GM12864 (cell line): ENCODE data around the gene AKAP9.
"Not testable (repeated sequence)": the region's sequence is repeated elsewhere in the genome, so short reads cannot be mapped to it uniquely, and the experiment has no call there.

ENCODE experiments used
- DNase-seq: peaks from one replicate; pipeline ENCODE4 v3.0.0-alpha.2; 2011; ENCODE audit warnings: low read depth
- H3K4me3 ChIP-seq: 2 replicates; pipeline ENCODE4 v1.5.1; 2011; ENCODE audit warnings: mild to moderate bottlenecking, low read depth, low read length, control low read depth
- TF ChIP-seq, protein P1 (sequence below): IDR thresholded peaks from 2 replicates; pipeline ENCODE4 v1.5.1; 2011; ENCODE audit warnings: low read depth, mild to moderate bottlenecking, moderate library complexity, low read length, control low read depth, inconsistent platforms; ENCODE audit errors: missing control alignments

AKAP9 gene

DNA sequence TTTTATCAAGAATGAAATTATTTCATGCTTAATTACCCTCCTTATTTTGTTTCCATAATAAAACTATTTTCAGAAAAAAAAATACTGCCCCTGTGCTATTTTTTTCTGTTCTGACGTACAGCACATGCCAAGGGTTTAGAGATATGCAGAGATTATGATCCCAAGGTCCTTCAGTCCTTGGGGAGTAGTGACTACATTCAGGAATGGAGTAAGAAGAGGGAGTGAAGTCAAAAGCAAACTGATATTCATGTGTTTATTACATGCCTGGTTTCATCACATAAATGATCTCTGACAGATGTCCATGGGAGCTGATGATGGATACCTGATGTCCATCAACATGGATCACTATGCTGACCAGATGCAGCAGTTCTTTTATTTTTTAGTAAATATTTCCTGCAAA, 17.2 kb downstream of the AKAP9 start:
- DNase-seq, result no peak
- no peak overlapping the region for H3K4me3 ChIP-seq
- TF ChIP-seq, protein P1, sequence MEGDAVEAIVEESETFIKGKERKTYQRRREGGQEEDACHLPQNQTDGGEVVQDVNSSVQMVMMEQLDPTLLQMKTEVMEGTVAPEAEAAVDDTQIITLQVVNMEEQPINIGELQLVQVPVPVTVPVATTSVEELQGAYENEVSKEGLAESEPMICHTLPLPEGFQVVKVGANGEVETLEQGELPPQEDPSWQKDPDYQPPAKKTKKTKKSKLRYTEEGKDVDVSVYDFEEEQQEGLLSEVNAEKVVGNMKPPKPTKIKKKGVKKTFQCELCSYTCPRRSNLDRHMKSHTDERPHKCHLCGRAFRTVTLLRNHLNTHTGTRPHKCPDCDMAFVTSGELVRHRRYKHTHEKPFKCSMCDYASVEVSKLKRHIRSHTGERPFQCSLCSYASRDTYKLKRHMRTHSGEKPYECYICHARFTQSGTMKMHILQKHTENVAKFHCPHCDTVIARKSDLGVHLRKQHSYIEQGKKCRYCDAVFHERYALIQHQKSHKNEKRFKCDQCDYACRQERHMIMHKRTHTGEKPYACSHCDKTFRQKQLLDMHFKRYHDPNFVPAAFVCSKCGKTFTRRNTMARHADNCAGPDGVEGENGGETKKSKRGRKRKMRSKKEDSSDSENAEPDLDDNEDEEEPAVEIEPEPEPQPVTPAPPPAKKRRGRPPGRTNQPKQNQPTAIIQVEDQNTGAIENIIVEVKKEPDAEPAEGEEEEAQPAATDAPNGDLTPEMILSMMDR, result no peak

DNA sequence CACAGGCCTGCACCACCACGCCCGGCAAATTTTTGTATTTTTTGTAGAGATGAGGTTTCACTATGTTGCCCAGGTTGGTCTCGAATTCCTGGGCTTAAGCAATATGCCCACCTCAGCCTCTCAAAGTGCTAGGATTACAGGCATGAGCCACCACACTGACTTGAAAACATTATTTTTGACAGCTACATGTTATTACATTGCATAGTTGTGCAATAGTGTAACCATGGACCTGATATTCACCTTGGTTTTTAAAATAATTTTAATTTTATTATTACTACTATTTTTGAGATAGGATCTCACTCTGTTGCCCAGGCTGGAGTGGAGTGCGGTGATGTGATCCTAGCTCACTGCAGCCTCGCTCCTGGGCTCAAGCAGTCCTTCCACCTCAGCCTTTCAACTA, 18.4 kb downstream of the AKAP9 start:
- no peak for DNase-seq
- no peak overlapping the region for H3K4me3 ChIP-seq
- TF ChIP-seq, protein P1, result no peak

GRCh38 chr7:91961816-91962215, 21.2 kb downstream of the AKAP9 start:
- DNase-seq, result no peak
- TF ChIP-seq, protein P1, result no peak
- H3K4me3 ChIP-seq, result no peak overlapping the region

GRCh38 chr7:91962419-91962818, 21.8 kb downstream of the AKAP9 start:
- H3K4me3 ChIP-seq, result no peak overlapping the region
- no peak for DNase-seq
- TF ChIP-seq, protein P1, result no peak

GRCh38 chr7:91967513-91967912, 26.9 kb downstream of the AKAP9 start:
- H3K4me3 ChIP-seq, result not testable (repeated sequence)

DNA sequence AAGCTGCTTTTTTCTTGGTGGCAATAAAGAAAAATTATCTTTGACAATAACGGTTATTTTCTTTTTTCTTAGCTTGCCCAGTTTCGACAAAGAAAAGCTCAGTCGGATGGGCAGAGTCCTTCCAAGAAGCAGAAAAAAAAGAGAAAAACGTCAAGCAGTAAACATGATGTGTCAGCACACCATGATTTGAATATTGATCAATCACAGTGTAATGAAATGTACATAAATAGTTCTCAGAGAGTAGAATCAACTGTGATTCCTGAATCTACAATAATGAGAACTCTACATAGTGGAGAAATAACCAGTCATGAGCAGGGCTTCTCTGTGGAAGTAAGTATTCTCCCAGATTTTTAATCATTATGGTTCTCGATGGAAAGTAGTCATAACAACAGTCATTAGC, 33.0 kb downstream of the AKAP9 start:
- DNase-seq, result no peak
- H3K4me3 ChIP-seq, result no peak overlapping the region
- TF ChIP-seq, protein P1, result no peak

More at GRCh38 chr7:91967513-91967912, 26.9 kb downstream of the AKAP9 start:
- DNase-seq, result not testable (repeated sequence)

GRCh38 chr7:91974066-91974465, 33.4 kb downstream of the AKAP9 start:
- no peak for DNase-seq
- no peak overlapping the region for H3K4me3 ChIP-seq
- TF ChIP-seq, protein P1, result no peak

DNA sequence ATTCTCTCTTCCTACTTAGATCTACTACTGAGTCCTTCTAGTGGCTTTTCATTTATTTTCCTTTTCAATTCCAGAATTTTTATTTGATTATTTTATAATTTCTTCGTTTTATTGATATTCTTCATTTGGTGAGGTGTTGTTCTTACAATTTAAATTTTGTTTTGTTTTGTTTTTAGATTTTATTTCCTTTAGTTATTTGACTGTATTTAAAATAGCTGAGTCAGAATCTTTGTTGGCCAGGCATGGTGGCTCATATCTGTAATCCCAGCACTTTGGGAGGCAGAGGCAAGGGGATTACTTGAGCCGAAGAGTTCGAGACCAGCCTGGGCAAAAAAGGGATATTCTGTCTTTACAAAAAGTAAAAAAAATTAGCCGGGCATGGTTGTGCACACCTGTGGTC, 36.1 kb downstream of the AKAP9 start:
- DNase-seq, result no peak
- TF ChIP-seq, protein P1, result no peak
- H3K4me3 ChIP-seq, result no peak overlapping the region
